Measurements from ENCODE around the gene CHAF1A. TPM values are rescaled to one million over a fixed set of nuclear protein-coding genes. Genes with fewer than 3 reads are reported as not detected.

Gene CHAF1A
- total RNA-seq, 2 donors from 2014 or later, result 2.6 to 5.0 TPM

GRCh38 chr19:4361152-4362046 is 41.0 kb upstream of the CHAF1A start:
- Histone ChIP-seq H3K9me3 (no peaks in the 10 kb centered on the region), H3K36me3 (peaks cover 75% of the 10 kb centered on the region), H3K4me3 (no peak overlapping the region), H3K4me1 (no peaks in the 10 kb centered on the region), H3K27ac (no peak overlapping the region), H3K27me3 (no peaks in the 10 kb centered on the region)
- TF ChIP-seq CTCF (IDR thresholded peaks at IDR 0.05), result no peak
- no peak for DNase-seq (ENCODE audit: low spot score)

- DNase-seq (ENCODE audit: low spot score), result no peak
- H3K4me3 ChIP-seq, result no peak overlapping the region
- H3K4me1 ChIP-seq, result peaks cover 0 to 7% of the 10 kb centered on the region in 2 donors
- TF ChIP-seq CTCF (IDR thresholded peaks at IDR 0.05), result no peak
- H3K9me3 ChIP-seq, result no peaks in the 10 kb centered on the region
- H3K27ac ChIP-seq, result no peak overlapping the region
- no peaks in the 10 kb centered on the region for H3K27me3 ChIP-seq
- peaks cover 76% of the 10 kb centered on the region for H3K36me3 ChIP-seq
These were observed 40.2 kb upstream of the CHAF1A start for GRCh38 chr19:4362101-4362828.

GRCh38 chr19:4362831-4363545 is 39.5 kb upstream of the CHAF1A start:
- H3K9me3 ChIP-seq, result no peaks in the 10 kb centered on the region
- H3K27me3 ChIP-seq, result no peaks in the 10 kb centered on the region
- no peak overlapping the region for H3K4me3 ChIP-seq
- TF ChIP-seq CTCF (IDR thresholded peaks at IDR 0.05), result no peak
- peaks cover 0 to 14% of the 10 kb centered on the region in 2 donors for H3K4me1 ChIP-seq
- peaks cover 76% of the 10 kb centered on the region for H3K36me3 ChIP-seq
- H3K27ac ChIP-seq, result no peak overlapping the region
- DNase-seq (ENCODE audit: low spot score), result no peak

- no peak overlapping the region for H3K27ac ChIP-seq
- H3K36me3 ChIP-seq, result peaks cover 76% of the 10 kb centered on the region
- H3K4me3 ChIP-seq, result no peak overlapping the region
- peaks cover 0 to 22% of the 10 kb centered on the region in 2 donors for H3K4me1 ChIP-seq
- no peak for TF ChIP-seq CTCF (IDR thresholded peaks at IDR 0.05)
- H3K9me3 ChIP-seq, result no peaks in the 10 kb centered on the region
- no peaks in the 10 kb centered on the region for H3K27me3 ChIP-seq
- no peak for DNase-seq (ENCODE audit: low spot score)
These were observed 38.7 kb upstream of the CHAF1A start for GRCh38 chr19:4363571-4364304.

GRCh38 chr19:4365341-4365740 is 37.1 kb upstream of the CHAF1A start:
- Histone ChIP-seq H3K4me3 (no peak overlapping the region), H3K4me1 (peaks cover 0 to 38% of the 10 kb centered on the region in 2 donors), H3K9me3 (no peaks in the 10 kb centered on the region), H3K36me3 (peaks cover 60% of the 10 kb centered on the region), H3K27ac (no peak overlapping the region), H3K27me3 (no peaks in the 10 kb centered on the region)
- no peak for TF ChIP-seq CTCF (IDR thresholded peaks at IDR 0.05)
- no peak for DNase-seq (ENCODE audit: low spot score)
